Large intestine (tissue), 1 donor: ENCODE results near the gene NPIPA2. TPM values are rescaled to one million over a fixed set of nuclear protein-coding genes. Genes with fewer than 3 reads are reported as not detected.

Experiments
- polyA plus RNA-seq: library from polyadenylated mRNA; unstranded; fragments of 120-200 nt; gene quantifications from one replicate; pipeline ENCODE4 v1.2.1, GENCODE V29; 2013

Gene NPIPA2
- polyA plus RNA-seq, 1 donor = 0.63 TPM

Other genes with a start within 250 kb of the NPIPA2 start
- gene PARN, start 112.3 kb upstream of the NPIPA2 start, polyA plus RNA-seq = 23.6 TPM
- gene BFAR, start 109.6 kb upstream of the NPIPA2 start, polyA plus RNA-seq = 59.4 TPM
- gene PLA2G10, start 48.2 kb upstream of the NPIPA2 start, polyA plus RNA-seq = 1.2 TPM
- 1.1 TPM for gene NPIPA3, start 39.1 kb upstream of the NPIPA2 start, polyA plus RNA-seq
- gene NOMO1, start 91.2 kb downstream of the NPIPA2 start, polyA plus RNA-seq = 70.7 TPM
- gene NPIPA1, start 194.9 kb downstream of the NPIPA2 start, polyA plus RNA-seq = 124 TPM
- 177 TPM for gene PDXDC1, start 232.5 kb downstream of the NPIPA2 start, polyA plus RNA-seq